Measurements from ENCODE around the gene CH25H. TPM values are rescaled to one million over a fixed set of nuclear protein-coding genes. Genes with fewer than 3 reads are reported as not detected.

Gene CH25H
- total RNA-seq, 1 donor: 5.8 TPM

GRCh38 chr10:89236226-89236797 is 29.2 kb upstream of the CH25H start:
- Histone ChIP-seq H3K4me2 (ENCODE audit: insufficient read depth, low read length) (no peak overlapping the region), H2AFZ (ENCODE audit: low read length) (no peak overlapping the region), H3K9me3 (ENCODE audit: low read depth, low read length) (no peaks in the 10 kb centered on the region), H3K4me3 (ENCODE audit: insufficient read depth, low read length) (no peak overlapping the region), H3K4me1 (ENCODE audit: insufficient read depth, low read length) (no peaks in the 10 kb centered on the region), H3K27ac (ENCODE audit: low read depth, low read length) (no peak overlapping the region), H3K27me3 (ENCODE audit: insufficient read depth, low read length) (no peaks in the 10 kb centered on the region), H4K20me1 (ENCODE audit: insufficient read depth, low read length) (no peaks in the 10 kb centered on the region), H3K36me3 (ENCODE audit: insufficient read depth, low read length) (peaks cover 3% of the 10 kb centered on the region), H3K79me2 (ENCODE audit: insufficient read depth, low read length) (no peaks in the 10 kb centered on the region)
- TF ChIP-seq CTCF (IDR thresholded peaks at IDR 0.05; ENCODE audit: extremely low read depth, low read depth, low read length): no peak
- DNase-seq (ENCODE audit: insufficient read length, low spot score, missing footprints): no peak

- no peaks in the 10 kb centered on the region for H3K79me2 ChIP-seq (ENCODE audit: insufficient read depth, low read length)
- no peaks in the 10 kb centered on the region for H3K27me3 ChIP-seq (ENCODE audit: insufficient read depth, low read length)
- H3K4me2 ChIP-seq (ENCODE audit: insufficient read depth, low read length): no peak overlapping the region
- H3K4me3 ChIP-seq (ENCODE audit: insufficient read depth, low read length): no peak overlapping the region
- H3K36me3 ChIP-seq (ENCODE audit: insufficient read depth, low read length): peaks cover 3% of the 10 kb centered on the region
- H3K4me1 ChIP-seq (ENCODE audit: insufficient read depth, low read length): no peaks in the 10 kb centered on the region
- peak; percentile 54 for DNase-seq (ENCODE audit: insufficient read length, low spot score, missing footprints)
- no peak overlapping the region for H3K27ac ChIP-seq (ENCODE audit: low read depth, low read length)
- no peak for TF ChIP-seq CTCF (IDR thresholded peaks at IDR 0.05; ENCODE audit: extremely low read depth, low read depth, low read length)
- H4K20me1 ChIP-seq (ENCODE audit: insufficient read depth, low read length): no peaks in the 10 kb centered on the region
- H2AFZ ChIP-seq (ENCODE audit: low read length): no peak overlapping the region
- H3K9me3 ChIP-seq (ENCODE audit: low read depth, low read length): no peaks in the 10 kb centered on the region
Observed at GRCh38 chr10:89235073-89235798, 28.1 kb upstream of the CH25H start.

GRCh38 chr10:89233033-89233432 is 25.9 kb upstream of the CH25H start:
- Histone ChIP-seq H3K4me2 (ENCODE audit: insufficient read depth, low read length) (no peak overlapping the region), H4K20me1 (ENCODE audit: insufficient read depth, low read length) (no peaks in the 10 kb centered on the region), H2AFZ (ENCODE audit: low read length) (no peak overlapping the region), H3K27me3 (ENCODE audit: insufficient read depth, low read length) (no peaks in the 10 kb centered on the region), H3K4me3 (ENCODE audit: insufficient read depth, low read length) (no peak overlapping the region), H3K79me2 (ENCODE audit: insufficient read depth, low read length) (no peaks in the 10 kb centered on the region), H3K9me3 (ENCODE audit: low read depth, low read length) (no peaks in the 10 kb centered on the region), H3K27ac (ENCODE audit: low read depth, low read length) (no peak overlapping the region), H3K36me3 (ENCODE audit: insufficient read depth, low read length) (no peaks in the 10 kb centered on the region), H3K4me1 (ENCODE audit: insufficient read depth, low read length) (no peaks in the 10 kb centered on the region)
- no peak for TF ChIP-seq CTCF (IDR thresholded peaks at IDR 0.05; ENCODE audit: extremely low read depth, low read depth, low read length)
- no peak for DNase-seq (ENCODE audit: insufficient read length, low spot score, missing footprints)

- no peaks in the 10 kb centered on the region for H4K20me1 ChIP-seq (ENCODE audit: insufficient read depth, low read length)
- TF ChIP-seq CTCF (IDR thresholded peaks at IDR 0.05; ENCODE audit: extremely low read depth, low read depth, low read length): no peak
- no peak overlapping the region for H3K27ac ChIP-seq (ENCODE audit: low read depth, low read length)
- no peaks in the 10 kb centered on the region for H3K27me3 ChIP-seq (ENCODE audit: insufficient read depth, low read length)
- H3K4me2 ChIP-seq (ENCODE audit: insufficient read depth, low read length): no peak overlapping the region
- no peaks in the 10 kb centered on the region for H3K79me2 ChIP-seq (ENCODE audit: insufficient read depth, low read length)
- no peak overlapping the region for H2AFZ ChIP-seq (ENCODE audit: low read length)
- H3K4me3 ChIP-seq (ENCODE audit: insufficient read depth, low read length): no peak overlapping the region
- peaks cover under 1% of the 10 kb centered on the region for H3K36me3 ChIP-seq (ENCODE audit: insufficient read depth, low read length)
- H3K9me3 ChIP-seq (ENCODE audit: low read depth, low read length): no peaks in the 10 kb centered on the region
- DNase-seq (ENCODE audit: insufficient read length, low spot score, missing footprints): no peak
- no peaks in the 10 kb centered on the region for H3K4me1 ChIP-seq (ENCODE audit: insufficient read depth, low read length)
Observed at GRCh38 chr10:89228962-89229361, 21.8 kb upstream of the CH25H start.

All from osteoblast (primary cell).